Inferior parietal cortex (tissue), 1 donor: ENCODE results near the gene TIAM2.
"Not testable (repeated sequence)": the region's sequence is repeated elsewhere in the genome, so short reads cannot be mapped to it uniquely, and the experiment has no call there.

Source experiments
- DNase-seq: peaks from one replicate; pipeline ENCODE4 v3.0.0-alpha.2; 2016; ENCODE audit errors: extremely low spot score

TIAM2 gene

GRCh38 chr6:155195903-155196302 is 200.8 kb downstream of the TIAM2 start:
- no peak for DNase-seq

GRCh38 chr6:155196911-155197310 is 201.8 kb downstream of the TIAM2 start:
- DNase-seq: no peak

- DNase-seq: no peak
Measured at GRCh38 chr6:155197932-155198331, 202.8 kb downstream of the TIAM2 start.

GRCh38 chr6:155200012-155200411 is 204.9 kb downstream of the TIAM2 start:
- DNase-seq: no peak

GRCh38 chr6:155201461-155202226 is 206.5 kb downstream of the TIAM2 start:
- no peak for DNase-seq

- no peak for DNase-seq
Measured at GRCh38 chr6:155207223-155207622, 212.1 kb downstream of the TIAM2 start.

GRCh38 chr6:155212106-155212505 is 217.0 kb downstream of the TIAM2 start:
- DNase-seq: no peak

- no peak for DNase-seq
Measured at GRCh38 chr6:155212616-155213380, 217.7 kb downstream of the TIAM2 start.

GRCh38 chr6:155213611-155214372 is 218.7 kb downstream of the TIAM2 start:
- DNase-seq: no peak

GRCh38 chr6:155215906-155216305 is 220.8 kb downstream of the TIAM2 start:
- no peak for DNase-seq

- no peak for DNase-seq
Measured at GRCh38 chr6:155216312-155217046, 221.4 kb downstream of the TIAM2 start.

- DNase-seq: not testable (repeated sequence)
Measured at GRCh38 chr6:155218711-155219110, 223.6 kb downstream of the TIAM2 start.

- DNase-seq: no peak
Measured at GRCh38 chr6:155219299-155219698, 224.2 kb downstream of the TIAM2 start.

GRCh38 chr6:155219858-155220301 is 224.8 kb downstream of the TIAM2 start:
- DNase-seq: no peak

GRCh38 chr6:155221086-155221485 is 226.0 kb downstream of the TIAM2 start:
- DNase-seq: no peak

GRCh38 chr6:155222506-155222905 is 227.4 kb downstream of the TIAM2 start:
- DNase-seq: no peak

- DNase-seq: no peak
Measured at GRCh38 chr6:155223646-155224451, 228.7 kb downstream of the TIAM2 start.

- DNase-seq: no peak
Measured at GRCh38 chr6:155224618-155225017, 229.5 kb downstream of the TIAM2 start.

- DNase-seq: no peak
Measured at GRCh38 chr6:155227046-155227445, 231.9 kb downstream of the TIAM2 start.

GRCh38 chr6:155228546-155229166 is 233.5 kb downstream of the TIAM2 start:
- DNase-seq: no peak
